GM04504 (cell line): ENCODE data around the gene FOSB.
"Not testable (repeated sequence)": the region's sequence is repeated elsewhere in the genome, so short reads cannot be mapped to it uniquely, and the experiment has no call there.

ENCODE experiments used
- DNase-seq: peaks from one replicate; pipeline ENCODE4 v3.0.0-alpha.2; 2012; ENCODE audit warnings: low read depth

The FOSB gene

DNA sequence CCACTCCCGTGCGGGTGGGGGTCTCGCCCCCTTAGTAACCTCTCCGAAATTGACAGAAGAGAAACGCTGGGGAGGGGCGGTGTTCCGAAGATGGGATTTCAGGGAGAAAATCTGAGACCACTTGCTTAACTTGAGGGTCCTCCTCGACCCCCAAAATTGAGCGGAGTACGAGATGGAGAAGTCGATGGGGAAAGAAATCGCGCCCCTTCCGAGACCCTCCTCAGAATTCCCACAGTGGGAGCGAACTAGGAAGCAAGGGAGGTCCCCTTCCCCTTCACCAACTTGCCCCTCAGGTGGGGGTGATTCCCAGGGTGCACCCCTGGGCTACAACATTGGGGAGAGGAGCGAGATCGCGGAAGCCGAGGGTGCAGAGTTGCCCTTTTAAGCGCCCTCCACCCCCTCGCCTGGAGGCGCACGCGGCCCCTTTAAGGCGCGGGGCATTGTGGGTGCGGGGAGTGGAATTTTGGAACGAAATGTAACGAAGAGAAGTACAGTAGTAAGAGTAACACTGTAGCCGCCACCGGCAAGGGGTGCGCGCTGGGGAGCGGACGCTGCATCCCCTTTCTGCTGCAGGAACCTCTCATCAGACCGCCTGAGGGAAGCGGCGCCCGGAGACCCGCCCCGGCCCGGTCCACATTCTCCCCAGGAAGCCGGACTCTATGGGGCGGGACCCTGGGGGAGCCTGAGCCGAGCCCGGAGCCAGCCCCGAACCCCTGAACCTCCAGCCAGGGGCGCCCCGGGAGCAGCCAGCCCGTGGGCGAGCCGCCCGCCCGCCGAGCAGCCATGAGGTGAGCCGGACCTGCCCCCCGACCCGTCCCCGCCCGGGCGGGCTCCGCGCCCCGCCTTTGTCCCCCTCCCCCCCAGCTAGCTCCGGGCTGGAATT lies 39.4 kb downstream of the FOSB start, which contains the start of gene VASP:
TSS of gene VASP (plus strand) at position 491 of the 883 bp plus-strand sequence. CDS start at position 784, 293 bp downstream.
- DNase-seq = peak; percentile 63

DNA sequence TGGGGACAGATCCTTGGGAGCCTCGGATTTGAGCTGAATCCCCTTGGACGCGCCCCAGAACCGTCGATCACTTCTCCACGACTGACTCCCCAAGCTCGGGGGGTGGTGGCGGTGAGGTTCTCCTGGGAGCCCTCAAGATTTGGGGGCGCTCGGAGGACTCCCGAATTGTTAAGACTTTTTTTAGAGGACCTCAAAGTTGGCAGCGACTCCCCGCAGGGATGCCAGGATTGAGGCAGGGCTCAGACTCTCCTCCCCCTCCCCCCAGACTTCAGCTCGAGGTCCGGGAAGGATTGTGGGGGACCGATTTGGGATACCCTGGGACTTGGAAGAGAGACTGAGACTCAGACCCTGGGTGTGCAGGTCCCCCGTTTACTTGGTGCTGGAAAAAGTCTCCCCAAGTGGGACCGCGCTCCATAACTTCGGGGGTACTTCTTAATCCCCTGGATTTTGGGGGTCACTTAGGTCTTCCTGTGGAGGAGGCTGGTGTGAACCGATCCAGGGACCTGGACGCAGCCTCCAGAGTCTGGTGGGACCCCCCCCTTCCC lies 40.1 kb downstream of the FOSB start:
- DNase-seq = no peak

DNA sequence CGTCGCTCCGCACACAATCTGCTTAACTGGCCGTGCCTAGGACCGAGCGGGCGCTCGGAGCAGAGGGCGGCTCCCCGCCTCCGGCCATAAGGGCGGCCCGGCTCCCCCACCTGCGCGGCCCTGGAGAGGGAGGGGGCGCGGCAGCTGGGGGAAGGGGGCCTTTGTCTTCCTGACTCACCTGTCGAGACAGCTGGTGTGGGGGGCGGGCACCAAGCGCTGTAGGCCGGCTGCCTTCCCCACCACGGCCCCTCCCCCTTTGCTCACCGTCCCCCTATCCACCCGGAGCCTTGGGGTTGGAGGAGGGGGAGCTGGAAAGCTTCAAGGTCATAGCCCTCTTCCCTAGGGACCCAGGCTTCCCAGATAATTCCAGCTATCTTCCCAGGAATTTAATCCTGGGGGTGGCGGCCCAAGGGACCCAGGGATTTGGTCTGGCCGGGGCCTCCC lies 40.6 kb downstream of the FOSB start:
- no peak for DNase-seq

DNA sequence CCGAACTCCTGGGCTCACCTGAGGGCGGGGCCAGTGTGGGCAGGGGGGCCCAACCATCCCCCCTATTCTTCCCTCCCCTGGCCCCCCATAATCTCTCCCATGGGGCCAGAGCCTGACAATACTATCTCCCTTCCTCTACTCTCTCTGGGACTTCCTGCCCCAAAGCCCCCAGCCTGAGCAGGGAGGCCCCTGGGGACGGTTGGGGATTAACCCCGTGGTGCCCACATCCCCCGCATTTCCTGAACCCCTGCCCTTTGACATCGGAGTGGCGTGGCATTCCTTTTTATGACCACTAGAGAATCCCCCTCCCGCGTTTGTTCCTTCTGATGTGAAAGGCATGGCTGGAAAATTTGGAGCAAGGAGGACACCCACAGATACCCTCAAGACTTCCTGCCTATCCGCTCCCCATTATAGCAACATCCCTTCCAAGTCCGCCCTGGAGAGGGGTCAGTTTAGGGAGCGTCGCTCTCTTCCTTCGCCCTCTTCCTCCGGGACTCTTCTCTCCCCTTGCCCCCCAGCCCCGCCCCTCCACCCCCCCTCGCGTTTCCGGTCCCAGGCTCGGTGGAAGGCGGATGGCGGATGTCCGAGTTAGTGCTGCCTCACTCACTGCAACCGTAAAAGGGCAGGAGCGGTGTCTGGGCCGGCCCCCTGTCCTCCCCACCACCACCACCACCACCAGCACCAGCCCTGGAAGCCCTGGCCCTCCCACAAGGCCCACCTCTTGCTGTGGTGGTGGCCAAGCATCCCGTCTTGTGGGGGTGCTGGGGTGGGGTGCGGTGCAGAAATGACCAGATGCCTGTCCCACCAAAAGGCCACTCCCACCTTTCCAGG lies 41.3 kb downstream of the FOSB start:
- peak; percentile 37 for DNase-seq

DNA sequence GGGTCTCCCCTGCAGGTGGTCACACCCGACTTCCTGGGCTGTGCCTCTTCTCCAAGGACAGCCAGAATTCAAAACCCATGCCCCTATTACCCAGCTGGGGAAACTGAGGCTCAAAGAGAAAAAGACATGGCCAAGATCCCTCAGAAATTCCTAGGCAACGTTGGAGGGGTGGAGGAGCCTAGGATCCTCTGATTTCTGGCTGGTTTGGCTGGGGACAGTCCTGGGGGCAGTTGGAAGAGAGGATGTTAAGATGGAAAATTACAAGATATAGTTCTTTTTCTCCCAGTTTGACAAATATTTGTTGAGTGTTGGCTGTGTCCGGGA lies 41.9 kb downstream of the FOSB start:
- DNase-seq = no peak

DNA sequence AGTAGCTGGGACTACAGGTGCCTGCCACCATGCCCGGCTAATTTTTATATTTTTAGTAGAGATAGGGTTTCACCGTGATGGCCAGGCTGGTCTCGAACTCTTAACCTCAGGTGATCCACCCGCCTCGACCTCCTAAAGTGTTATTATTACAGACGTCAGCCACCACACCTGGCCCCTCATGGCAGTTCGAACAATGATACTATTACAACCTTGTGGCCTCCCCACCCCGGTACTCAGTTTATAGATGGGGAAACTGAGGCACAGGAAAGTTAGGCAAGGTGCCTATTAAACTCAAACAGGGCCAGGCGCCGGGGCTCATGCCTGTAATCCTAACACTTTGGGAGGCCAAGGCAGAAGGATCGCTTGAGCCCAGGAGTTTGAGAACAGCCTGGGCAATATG lies 42.6 kb downstream of the FOSB start:
- DNase-seq = not testable (repeated sequence)

DNA sequence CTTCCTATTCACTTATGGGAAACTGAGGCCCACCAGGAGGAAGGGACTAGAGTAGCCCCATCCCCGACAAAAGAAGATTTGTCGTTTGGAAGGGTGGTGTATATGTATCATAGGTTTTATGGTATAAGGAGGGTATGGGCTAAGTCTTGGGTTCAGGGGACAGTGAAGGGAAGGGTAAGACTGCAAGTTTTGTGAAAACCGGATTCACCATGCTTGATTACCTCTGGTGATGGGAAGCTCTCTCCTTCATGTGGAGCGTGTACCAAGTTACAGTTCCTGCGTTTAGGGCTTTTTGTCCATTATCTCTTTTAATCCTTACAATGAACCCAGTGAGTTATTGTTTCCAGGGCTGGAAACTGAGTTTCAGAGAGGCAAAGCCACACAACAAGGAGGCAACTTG lies 43.3 kb downstream of the FOSB start:
- DNase-seq = no peak

DNA sequence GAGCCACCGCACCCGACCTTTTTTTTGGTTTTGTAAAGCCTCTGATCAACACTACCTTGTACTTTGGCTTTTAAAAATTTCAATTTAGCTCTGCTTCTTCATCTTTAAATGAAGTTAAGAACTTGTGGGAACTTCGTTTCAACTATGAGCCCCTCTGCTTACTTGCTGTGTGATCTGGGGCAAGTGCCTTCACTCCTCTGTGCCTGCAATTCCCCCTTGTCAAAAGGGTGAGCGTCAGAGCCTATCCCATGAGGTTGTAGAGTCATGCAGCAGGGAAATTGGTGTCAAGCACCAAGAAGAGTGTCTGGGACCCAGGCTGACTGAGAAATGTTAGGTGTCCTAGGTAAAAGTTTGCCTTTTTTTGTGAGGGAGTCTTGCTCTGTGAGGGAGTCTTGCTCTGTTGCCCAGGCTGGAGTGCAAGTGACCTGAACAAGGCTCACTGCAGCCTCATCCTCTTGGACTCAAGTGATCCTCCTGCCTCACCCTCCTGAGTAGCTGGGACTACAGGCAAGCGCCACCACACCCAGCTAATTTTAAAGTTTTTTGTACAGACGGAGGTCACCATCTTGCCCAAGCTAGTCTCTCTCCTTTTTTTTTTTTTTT lies 45.2 kb downstream of the FOSB start:
- DNase-seq = no peak

DNA sequence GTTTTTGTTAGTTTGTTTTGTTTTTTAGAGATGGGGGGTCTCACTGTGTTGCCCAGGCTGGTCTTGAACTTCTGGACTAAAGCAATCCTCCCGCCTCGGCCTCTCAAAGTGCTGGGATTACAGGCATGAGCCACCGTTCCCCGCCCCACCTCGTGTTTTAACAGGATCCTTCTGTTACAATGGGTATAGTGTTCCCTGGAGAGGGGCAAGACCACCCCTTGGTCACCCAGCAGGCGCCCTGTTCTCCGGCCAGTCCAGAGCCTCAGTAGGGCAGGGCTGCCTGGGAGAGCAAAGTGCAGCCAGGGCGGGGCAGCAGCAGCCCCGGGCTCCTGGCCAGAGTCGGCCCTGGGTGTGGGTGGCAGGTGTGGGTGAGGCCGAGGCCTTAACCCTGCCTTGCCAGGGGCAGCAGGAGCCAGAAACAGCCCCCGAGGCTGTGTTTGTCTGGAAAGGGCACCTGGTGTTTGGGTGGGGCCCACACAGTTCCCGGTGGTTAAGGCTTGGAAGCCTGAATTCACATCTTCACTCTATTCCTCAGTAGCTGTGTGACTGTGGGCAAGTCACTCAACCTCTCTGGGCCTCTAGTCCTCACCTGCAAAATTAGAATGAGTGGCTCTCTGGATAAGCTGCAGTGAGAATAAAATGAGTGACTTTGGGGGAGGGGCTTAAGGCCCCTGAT lies 46.7 kb downstream of the FOSB start:
- no peak for DNase-seq

DNA sequence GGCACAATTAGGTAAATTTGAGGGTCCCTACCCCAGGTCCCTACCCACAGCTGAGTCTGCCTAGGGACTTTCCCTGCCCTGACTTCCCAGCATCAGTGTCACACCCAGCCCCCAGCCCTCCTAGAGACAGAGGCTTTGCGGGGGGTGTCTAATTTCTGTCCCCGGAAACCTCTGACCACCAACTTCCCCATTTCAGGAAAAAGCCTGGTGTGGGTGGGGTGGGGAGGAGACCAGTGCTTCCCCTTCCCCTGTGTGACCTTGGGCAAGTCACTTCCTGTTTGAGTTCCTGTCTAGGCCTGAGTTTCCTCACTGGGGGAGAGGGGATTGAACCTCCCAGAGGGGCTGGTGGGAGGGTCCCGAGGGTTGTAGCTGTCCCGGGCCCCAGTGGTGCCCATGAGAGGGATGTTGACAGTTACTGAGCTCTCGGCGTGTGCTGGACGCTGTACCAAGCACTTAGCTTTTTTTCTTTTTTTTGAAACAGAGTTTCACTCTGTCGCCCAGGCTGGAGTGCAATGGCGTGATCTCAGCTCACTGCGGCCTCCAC lies 47.4 kb downstream of the FOSB start:
- no peak for DNase-seq

DNA sequence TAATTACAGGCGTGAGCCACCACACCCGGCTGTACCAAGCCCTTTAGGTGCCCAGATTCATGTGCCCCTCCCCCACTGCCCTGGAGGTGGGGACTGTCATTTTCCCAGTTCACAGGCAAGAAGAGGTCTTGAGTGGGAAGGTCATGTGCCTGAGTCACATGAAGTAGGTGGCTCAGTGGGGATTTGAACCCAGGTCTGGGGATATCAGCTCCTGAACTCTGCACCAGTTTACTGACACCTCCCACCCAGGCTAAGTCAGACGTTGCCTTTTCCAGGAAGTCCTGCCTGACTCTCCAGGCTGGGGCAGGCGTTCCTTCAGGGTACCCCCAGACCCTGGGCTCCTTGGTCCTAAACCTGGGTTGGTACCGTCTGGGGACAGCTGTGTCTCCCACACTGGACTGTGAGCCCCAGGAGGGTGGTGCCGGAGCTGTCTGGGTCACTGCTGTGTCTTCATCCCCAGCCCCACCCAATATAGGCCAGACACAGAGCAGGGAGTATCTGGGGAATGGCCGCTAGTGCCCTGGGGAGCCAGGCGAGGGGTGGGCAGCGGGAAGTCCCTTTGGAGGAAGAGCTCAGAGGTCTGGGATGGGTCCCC lies 48.1 kb downstream of the FOSB start:
- no peak for DNase-seq

DNA sequence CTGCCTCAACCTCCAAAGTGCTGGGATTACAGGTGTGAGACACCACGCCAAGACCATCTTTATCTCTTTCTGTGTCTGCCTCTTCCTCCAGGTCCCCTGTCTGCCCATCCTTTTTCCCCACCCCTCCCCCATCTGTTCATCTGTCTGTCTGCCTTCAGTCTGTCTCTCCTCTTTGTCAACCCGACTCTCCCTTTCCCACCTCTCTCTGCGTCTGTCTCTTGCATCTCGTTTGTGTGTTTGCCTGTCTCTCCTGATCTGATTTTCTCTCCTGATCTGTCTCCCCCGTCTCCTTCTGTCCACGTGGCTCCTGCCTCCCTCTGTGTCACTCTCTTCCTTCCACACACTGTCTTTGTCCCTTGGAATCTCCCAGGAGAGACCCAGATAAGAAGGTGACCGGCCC lies 49.4 kb downstream of the FOSB start:
- no peak for DNase-seq

DNA sequence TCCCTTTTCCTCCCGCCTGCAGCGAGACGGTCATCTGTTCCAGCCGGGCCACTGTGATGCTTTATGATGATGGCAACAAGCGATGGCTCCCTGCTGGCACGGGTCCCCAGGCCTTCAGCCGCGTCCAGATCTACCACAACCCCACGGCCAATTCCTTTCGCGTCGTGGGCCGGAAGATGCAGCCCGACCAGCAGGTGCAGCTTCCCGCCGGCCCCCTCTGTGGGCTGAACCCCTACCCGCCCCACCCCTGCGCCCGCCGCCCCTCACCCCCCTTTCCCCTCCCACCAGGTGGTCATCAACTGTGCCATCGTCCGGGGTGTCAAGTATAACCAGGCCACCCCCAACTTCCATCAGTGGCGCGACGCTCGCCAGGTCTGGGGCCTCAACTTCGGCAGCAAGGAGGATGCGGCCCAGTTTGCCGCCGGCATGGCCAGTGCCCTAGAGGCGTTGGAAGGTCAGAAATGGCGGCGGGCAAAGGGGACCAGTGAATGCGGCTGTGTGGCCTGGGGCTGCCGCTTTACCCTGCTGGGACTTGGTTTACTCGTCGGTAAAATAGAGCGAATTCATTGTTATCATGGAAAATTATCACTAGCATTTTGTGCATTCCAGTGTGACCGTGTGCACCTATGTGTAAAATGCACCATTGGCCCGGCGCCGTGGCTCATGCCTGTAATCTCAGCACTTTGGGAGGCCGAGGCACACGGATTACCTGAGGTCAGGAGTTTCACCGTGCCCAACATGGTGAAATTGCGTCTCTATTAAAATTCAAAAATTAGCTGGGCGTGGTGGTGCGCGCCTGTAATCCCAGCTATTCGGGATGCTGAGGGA lies 50.1 kb downstream of the FOSB start:
- no peak for DNase-seq

DNA sequence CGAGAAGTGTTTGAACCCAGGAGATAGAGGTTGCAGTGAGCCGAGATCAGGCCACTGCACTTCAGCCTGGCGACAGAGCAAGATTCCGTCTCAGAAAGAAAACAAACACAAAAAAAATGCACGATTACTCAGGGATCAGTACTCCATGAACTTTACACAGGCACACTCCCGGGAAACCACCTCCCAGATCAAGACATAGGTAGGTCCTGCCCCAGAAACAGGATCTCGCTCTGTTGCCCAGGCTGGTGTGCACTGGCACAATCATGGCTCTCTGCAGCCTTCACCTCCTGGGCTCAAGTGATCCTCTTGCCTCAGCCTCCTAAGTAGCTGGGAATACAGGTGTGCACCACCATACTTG lies 50.7 kb downstream of the FOSB start:
- DNase-seq = no peak

DNA sequence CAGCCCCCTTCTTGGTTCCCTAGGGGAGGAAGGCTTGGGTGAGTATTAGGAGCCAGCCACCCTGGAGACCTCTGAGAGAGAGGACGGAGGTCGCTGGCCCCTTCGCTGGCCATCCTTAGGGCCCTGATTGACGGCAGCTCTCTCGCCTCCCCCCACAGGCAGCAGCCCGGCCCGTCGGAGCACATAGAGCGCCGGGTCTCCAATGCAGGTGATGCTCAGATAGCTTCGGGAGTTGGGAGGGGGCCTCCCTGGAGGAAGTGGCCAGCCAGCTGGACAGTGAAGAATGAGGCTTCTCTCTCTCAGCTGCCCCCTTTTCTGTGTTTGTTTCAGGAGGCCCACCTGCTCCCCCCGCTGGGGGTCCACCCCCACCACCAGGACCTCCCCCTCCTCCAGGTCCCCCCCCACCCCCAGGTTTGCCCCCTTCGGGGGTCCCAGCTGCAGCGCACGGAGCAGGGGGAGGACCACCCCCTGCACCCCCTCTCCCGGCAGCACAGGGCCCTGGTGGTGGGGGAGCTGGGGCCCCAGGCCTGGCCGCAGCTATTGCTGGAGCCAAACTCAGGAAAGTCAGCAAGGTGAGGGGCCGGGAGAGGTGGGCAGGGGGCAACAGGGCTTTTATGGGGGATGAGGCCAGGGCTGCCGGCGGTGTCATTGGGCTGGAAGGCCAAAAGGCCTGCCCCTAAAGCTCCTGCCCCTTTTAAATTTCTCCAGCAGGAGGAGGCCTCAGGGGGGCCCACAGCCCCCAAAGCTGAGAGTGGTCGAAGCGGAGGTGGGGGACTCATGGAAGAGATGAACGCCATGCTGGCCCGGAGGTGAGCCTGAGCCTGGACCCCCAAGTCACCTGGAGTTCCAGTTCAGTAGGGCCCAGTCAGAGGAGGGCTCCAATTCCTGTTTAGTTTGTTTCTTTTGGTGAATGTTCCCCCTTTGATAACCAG lies 54.5 kb downstream of the FOSB start:
- no peak for DNase-seq

DNA sequence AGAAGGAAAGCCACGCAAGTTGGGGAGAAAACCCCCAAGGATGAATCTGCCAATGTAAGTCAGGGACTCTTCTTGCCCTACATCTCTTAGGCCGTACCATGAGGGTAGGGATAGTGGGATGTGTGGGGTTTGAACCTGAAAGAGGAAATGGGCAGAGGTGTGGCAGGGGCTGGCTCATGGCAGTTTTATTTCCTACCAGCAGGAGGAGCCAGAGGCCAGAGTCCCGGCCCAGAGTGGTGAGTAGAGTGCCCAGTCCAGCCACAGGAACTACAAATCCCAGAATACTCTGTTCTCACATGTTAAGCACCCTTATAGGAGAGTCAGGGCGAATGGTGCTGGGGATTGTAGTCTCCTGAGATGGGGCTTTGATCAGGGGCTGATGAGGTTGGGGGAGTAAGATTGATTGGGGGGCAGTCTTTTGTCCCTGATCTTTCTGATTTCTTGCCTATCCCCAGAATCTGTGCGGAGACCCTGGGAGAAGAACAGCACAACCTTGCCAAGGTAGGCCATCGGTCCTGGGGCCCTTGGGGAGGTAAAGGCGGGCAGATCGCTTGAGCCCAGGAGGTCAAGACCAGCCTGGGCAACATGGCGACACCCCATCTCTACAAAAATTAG lies 56.0 kb downstream of the FOSB start:
- peak; percentile 56 for DNase-seq

DNA sequence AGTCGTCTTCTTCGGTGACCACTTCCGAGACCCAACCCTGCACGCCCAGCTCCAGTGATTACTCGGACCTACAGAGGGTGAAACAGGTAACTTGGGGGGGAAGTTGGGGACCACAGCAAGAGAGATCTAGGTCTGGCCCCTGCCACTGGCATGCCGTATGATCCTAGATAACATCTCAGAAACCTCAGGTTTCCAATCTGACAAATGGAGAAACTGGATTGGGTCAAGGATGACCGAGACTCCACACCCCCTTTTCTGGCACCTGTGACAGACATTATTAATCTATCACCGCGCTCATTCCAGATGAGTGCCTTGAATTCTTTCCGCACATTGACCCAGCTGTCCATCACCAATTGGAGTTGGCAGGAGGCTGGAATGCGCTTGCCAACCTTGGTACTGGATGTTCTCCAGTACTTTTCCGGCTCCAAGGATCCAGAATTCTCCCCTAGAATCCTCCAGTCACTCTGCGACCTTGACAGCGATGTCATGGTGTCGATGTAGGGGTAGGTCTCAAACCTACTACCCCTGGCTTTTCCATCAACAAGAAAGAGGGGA lies 56.9 kb downstream of the FOSB start:
- no peak for DNase-seq
